ENCODE measurements around the gene TJP3. TPM values are rescaled to one million over a fixed set of nuclear protein-coding genes. Genes with fewer than 3 reads are reported as not detected.

TJP3 gene
- total and polyA plus RNA-seq, 8 donors = 31.9 to 204 (median 94.1) TPM

- no peaks in the 10 kb centered on the region for H3K9me3 ChIP-seq
- no peaks in the 10 kb centered on the region for H3K27me3 ChIP-seq
- peaks cover 15 to 73% (median 50%) of the 10 kb centered on the region in 4 donors for H3K4me1 ChIP-seq
- intact Hi-C loops (cut with DNase I; ENCODE audit: low total_unique reads) = no loop called here
- H3K27ac ChIP-seq = peak overlapping the region in 1 of 5 donors; percentile 95
- H3K36me3 ChIP-seq = peaks cover 0 to 21% (median 14%) of the 10 kb centered on the region in 4 donors
- no peak overlapping the region for H3K4me3 ChIP-seq
- no peak for DNase-seq
- TF ChIP-seq POLR2A (IDR thresholded peaks at IDR 0.05) (no peak), POLR2AphosphoS5 (IDR thresholded peaks at IDR 0.05) (no peak), EP300 (IDR thresholded peaks at IDR 0.05) (no peak)
- TF ChIP-seq, protein P1, sequence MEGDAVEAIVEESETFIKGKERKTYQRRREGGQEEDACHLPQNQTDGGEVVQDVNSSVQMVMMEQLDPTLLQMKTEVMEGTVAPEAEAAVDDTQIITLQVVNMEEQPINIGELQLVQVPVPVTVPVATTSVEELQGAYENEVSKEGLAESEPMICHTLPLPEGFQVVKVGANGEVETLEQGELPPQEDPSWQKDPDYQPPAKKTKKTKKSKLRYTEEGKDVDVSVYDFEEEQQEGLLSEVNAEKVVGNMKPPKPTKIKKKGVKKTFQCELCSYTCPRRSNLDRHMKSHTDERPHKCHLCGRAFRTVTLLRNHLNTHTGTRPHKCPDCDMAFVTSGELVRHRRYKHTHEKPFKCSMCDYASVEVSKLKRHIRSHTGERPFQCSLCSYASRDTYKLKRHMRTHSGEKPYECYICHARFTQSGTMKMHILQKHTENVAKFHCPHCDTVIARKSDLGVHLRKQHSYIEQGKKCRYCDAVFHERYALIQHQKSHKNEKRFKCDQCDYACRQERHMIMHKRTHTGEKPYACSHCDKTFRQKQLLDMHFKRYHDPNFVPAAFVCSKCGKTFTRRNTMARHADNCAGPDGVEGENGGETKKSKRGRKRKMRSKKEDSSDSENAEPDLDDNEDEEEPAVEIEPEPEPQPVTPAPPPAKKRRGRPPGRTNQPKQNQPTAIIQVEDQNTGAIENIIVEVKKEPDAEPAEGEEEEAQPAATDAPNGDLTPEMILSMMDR (IDR thresholded peaks at IDR 0.05) = no peak
- WGBS, 5 donors = 86 to 91% (median 90%) methylated on average over 20 to 23 of the region's 23 CpGs
These were observed 12.1 kb upstream of the TJP3 start for GRCh38 chr19:3695986-3696659.

GRCh38 chr19:3696660-3696995, 11.6 kb upstream of the TJP3 start:
- Histone ChIP-seq H3K9me3 (no peaks in the 10 kb centered on the region), H3K27me3 (no peaks in the 10 kb centered on the region), H3K27ac (peak overlapping the region in 1 of 5 donors; percentile 95), H3K36me3 (peaks cover 0 to 20% (median 14%) of the 10 kb centered on the region in 4 donors), H3K4me3 (no peak overlapping the region), H3K4me1 (peaks cover 15 to 72% (median 50%) of the 10 kb centered on the region in 4 donors)
- 88 to 95% (median 90%) methylated on average over 9 to 10 of the region's 10 CpGs for WGBS, 5 donors
- no peak for DNase-seq
- intact Hi-C loops (cut with DNase I; ENCODE audit: low total_unique reads) = no loop called here
- TF ChIP-seq EP300 (IDR thresholded peaks at IDR 0.05) (no peak), POLR2AphosphoS5 (IDR thresholded peaks at IDR 0.05) (no peak), POLR2A (IDR thresholded peaks at IDR 0.05) (no peak)
- TF ChIP-seq, protein P1 (IDR thresholded peaks at IDR 0.05) = no peak

DNA sequence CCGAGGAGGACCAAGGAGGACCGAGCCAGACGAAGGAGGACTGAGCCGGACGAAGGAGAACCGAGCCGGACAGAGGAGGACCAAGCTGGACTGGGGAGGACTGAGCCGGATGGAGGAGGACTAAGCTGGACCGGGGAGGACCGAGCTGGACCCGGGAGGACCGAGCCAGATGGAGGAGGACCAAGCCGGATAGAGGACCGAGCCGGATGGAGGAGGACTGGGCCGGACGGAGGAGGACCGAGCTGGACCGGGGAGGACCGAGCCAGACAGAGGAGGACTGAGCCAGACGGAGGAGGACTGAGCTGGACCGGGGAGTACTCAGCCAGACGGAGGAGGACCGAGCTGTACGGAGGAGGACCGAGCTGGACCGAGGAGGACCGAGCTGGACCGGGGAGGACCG, 11.1 kb upstream of the TJP3 start:
- intact Hi-C loops (cut with DNase I; ENCODE audit: low total_unique reads) = no loop called here
- Histone ChIP-seq H3K36me3 (peaks cover 0 to 20% (median 14%) of the 10 kb centered on the region in 4 donors), H3K4me1 (peaks cover 15 to 68% (median 50%) of the 10 kb centered on the region in 4 donors), H3K4me3 (no peak overlapping the region), H3K9me3 (no peaks in the 10 kb centered on the region), H3K27ac (peak overlapping the region in 2 of 5 donors; percentile 94 to 95), H3K27me3 (no peaks in the 10 kb centered on the region)
- TF ChIP-seq, protein P1 (IDR thresholded peaks at IDR 0.05) = no peak
- TF ChIP-seq POLR2AphosphoS5 (IDR thresholded peaks at IDR 0.05) (no peak), POLR2A (IDR thresholded peaks at IDR 0.05) (no peak), EP300 (IDR thresholded peaks at IDR 0.05) (no peak)
- 87 to 95% (median 93%) methylated on average over 30 of the region's 30 CpGs for WGBS, 5 donors
- no peak for DNase-seq

DNA sequence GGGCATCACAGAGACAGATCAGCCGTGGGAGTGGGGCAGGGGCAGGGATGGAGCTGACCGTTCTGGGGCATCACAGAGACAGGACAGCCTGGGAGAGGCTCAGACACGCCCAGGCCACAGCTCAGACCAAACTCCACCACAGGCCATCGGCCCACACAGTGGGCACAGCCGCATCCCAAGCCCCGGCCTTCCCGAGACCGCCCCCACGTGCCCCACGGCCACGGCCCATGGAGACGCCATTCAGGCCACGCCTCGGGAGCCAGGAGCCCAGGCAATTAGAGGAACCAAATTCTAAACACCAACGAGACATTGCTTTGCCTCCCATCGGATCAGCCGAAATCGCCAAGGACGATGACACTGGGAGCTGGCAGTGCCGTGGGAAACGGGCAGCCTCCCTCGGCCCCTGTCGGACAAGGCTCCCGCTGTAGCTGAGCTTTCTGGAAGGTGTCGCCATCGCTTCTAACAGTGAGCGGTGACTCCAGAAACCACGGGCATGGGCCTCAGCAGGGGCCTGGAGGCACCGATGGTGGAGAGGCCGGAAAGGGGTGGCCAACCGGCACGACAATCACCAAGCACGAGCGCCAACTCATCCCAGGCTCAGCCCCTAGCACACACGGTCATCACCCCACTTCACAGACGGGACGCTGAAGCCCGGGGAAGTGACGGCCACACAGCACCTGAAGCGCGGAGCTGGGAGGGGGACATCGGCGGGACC, 10.4 kb upstream of the TJP3 start:
- intact Hi-C loops (cut with DNase I; ENCODE audit: low total_unique reads) = no loop called here
- TF ChIP-seq, protein P1 (IDR thresholded peaks at IDR 0.05) = no peak
- TF ChIP-seq EP300 (IDR thresholded peaks at IDR 0.05) = no peak
- no peak for TF ChIP-seq POLR2AphosphoS5 (IDR thresholded peaks at IDR 0.05)
- no peak for TF ChIP-seq POLR2A (IDR thresholded peaks at IDR 0.05)
- peak overlapping the region; percentile 2 to 99 (median 50) for H3K4me3 ChIP-seq
- peaks cover 15 to 68% (median 46%) of the 10 kb centered on the region in 4 donors for H3K4me1 ChIP-seq
- H3K27me3 ChIP-seq = no peaks in the 10 kb centered on the region
- H3K27ac ChIP-seq = peak overlapping the region in 3 of 5 donors; percentile 83 to 95 (median 94)
- H3K36me3 ChIP-seq = peaks cover 0 to 20% (median 14%) of the 10 kb centered on the region in 4 donors
- no peaks in the 10 kb centered on the region for H3K9me3 ChIP-seq
- 83 to 92% (median 89%) methylated on average over 25 to 43 of the region's 43 CpGs for WGBS, 5 donors
- no peak for DNase-seq
